Right ventricle myocardium superior (tissue), 1 donor: ENCODE results near the gene ANK2. TPM values are rescaled to one million over a fixed set of nuclear protein-coding genes. Genes with fewer than 3 reads are reported as not detected.
A peak's percentile ranks its signal among the peaks of the same experiment; 100 is the strongest.
"Not testable (repeated sequence)": the region's sequence is repeated elsewhere in the genome, so short reads cannot be mapped to it uniquely, and the experiment has no call there.

Source experiments
- ATAC-seq: fragments of 200-7000 bp; cut with Tn5 transposase; one replicate; pipeline ENCODE4 v1.9.1; 2020; ENCODE audit warnings: mild to moderate bottlenecking; ENCODE audit not compliant: poor library complexity
- DNase-seq: peaks from one replicate; pipeline ENCODE4 v3.0.0-alpha.2; 2020
- intact Hi-C: fragments of 100-400 bp; cut with DNase I; formaldehyde crosslinking; loops from one replicate; pipeline ENCODE4 v1.11.2; 2022
- total RNA-seq: library from RNA; stranded (reverse); fragmentation: NEBNext Ultra II Directional; extraction: Animal tissue kit (Norgen Biotek cat#: 25700); gene quantifications from one replicate; pipeline ENCODE4 v1.2.1, GENCODE V29; 2021
- donor health status: DM: no; HTN: yes; CAD: no; lungs with severe emphysema.

ANK2 gene
- total RNA-seq, 1 donor from 2014 or later: 289 TPM

DNA sequence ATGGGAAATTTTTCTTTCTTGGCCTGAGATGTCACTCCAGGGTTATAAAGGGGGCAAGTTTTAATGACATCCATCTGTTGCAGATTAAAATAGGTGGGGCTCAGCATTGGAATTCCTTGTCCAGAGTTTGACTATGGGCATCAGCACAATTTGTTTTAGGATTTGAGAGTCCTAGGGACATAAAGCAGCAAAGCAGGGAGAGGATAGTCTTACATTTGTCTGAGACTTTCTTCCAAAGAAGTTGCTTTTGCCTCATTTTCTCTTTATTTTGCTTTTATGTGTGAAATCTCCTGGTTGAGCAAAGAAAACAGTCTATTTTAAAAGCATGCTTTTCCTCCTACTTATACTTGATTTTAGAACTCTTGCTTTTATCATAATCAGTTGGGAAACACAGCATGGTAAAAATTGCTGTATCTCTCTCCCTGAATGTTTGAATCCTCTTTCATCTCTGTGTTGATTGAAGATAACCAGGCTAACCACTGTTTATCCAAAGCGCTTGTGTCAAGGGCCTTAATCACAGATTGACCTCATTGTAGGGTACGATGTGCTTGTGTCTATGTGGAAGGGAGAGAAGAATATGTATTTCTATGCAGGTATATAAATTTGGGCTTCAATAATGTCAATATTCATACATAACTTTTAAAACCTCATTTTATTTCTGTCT, 121.5 kb downstream of the ANK2 start:
- intact Hi-C loops: no loop called here
- peak; percentile 63 for ATAC-seq
- DNase-seq: no peak

DNA sequence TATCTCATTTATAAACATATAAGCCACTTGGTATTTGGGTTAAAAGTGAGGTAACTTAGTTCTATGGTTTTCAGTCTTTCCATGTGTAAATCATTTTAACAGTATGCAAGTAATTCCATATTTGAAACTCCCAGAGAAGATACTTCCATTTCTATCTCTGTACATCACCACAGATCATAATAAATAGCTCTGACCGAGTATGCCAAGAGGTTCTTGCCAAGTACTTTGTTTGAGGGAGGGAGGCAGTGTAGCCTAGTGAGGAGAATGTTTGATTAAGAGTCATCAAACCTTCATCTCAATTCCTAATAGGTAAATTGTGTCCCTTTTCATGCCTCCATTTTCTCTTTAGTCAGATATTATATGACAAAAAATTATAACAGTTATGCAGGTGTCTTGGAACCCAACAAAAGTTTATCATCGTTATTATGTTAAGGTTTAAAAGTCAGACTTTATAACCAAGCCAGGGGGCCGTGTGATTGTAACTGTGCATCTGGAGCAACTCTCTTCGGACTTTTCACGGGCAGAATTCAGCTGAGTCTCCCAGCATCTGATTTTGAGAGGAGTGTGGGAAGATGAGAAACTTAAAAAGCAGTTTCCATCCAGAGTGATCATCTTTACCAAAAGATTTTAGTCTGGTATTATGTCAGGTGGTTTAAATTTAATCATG, 123.8 kb downstream of the ANK2 start:
- peak; percentile 19 for ATAC-seq
- intact Hi-C loops: no loop called here

DNA sequence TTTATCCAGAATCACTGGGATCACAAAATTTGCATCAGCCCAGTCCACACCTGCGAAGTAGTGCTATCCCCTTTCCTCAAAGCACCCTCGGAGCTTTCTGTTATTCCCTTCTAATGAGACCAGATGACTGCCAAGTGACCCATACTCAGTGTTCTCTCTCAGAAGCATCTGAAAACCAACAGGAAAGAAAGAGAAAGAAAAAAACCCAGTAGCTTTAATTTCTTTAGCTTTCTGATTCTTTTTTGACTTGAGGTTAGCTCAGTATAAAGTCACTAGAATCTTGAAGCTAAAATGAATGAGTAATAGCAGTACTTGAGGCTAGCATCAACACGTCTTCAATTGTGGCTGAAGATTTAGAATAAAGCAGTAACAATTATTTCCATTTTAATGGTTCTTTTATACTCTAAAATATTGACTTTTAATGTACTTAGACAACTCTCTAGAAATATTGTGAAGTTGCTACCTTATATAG, 124.4 kb downstream of the ANK2 start:
- intact Hi-C loops: no loop called here
- ATAC-seq (no peak), DNase-seq (no peak)

More for the DNA sequence above, 123.8 kb downstream of the ANK2 start:
- no peak for DNase-seq

DNA sequence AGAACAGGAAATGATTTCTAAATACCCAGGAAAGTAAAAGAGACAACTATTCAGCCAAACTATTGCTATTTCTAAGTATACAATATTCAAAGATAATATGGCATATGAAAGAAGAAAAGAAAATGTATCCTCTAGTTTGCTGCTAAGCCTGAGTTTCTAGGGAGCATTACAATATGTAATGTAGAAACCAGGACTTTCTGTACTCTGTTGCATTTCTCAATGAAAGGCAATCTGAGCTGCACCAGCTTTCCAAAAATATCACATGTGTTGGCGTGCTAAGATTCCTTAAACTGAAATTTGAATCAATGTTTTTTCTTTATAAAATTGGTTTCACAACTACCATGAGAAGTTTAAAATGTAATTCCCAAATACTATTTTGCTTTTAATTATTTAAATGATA, 129.6 kb downstream of the ANK2 start:
- no peak for DNase-seq
- peak; percentile 43 for ATAC-seq
- intact Hi-C loops: no loop called here

DNA sequence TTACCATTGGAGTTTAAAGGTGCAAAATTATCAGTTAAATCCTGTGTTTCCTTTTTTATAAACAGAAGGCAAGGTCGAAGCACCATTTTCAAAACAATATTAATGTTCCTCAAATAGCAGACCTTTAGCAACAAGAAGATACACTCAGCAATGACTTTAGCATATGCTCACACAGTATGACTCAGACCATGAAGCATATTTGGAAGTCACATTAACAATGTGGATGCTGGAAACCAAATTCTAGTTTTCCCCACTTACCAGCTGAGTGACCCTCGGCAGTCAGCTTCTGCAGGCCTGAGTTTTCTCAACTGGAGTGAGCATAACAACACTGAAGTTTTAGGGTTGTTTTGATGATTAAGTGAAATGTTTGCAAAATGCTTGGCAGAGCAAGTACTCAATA, 130.5 kb downstream of the ANK2 start:
- DNase-seq (no peak), ATAC-seq (peak; percentile 22)
- intact Hi-C loops: no loop called here

DNA sequence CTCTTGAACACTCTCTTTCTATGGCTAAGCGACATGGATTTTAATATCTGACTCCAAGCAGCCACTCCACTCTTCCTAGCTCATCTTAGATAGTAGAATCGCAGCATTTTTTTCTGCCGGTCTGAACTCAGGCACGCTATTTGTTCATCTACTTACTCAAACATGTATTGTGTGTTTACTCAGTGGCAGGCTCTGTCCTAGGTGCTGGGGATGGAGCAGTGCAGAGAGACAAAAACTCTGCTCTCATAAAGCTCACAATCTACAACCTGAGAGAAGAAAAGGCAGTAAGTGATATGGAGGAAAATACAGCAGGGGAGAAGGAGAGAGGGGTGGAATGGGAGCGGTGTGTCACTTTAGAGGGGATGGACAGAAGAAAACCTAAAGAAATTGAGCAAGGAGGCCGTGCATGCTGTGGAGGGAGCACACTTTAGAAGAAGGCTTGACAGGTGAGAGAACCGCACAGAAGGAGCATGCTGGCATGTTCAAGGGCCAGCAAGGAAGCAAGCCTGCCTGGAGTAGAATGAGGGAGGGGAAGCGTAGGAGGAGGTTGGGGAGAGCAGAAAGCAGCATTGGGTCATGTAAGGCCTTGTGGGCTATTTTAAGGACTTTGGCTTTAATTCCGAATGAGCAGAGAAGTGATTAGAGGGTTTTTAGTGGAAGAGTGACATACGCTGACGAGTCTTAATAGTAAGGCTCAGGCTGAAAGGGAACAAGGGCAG, 132.0 kb downstream of the ANK2 start:
- ATAC-seq (peak; percentile 82), DNase-seq (no peak)
- intact Hi-C loops: no loop called here

DNA sequence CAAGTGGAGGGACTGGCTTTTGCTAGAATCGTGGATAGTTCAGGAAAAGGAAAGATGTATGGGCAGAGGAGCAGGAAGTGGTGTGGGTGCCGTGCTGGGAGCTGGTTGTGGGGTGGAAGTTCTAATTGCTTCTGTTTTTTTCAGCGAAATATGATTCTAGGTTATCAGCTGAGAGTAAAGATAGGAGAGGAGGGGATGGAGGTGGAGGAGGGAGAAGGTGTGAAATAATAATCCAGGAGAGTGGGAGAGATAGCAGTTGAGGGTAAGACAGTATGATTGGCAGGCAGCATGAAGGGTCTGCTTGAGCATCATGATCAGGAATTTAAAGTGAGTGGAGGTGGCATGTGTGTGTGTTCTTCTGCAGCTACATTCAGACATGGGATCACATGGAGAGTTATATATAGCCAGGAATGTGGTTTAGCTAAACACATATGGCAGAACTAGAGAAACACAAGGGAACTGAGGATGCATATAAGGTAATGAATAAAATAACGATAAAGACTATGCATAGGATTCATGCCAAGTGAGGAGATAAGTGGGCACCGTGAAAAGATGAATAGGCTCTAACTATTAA, 133.7 kb downstream of the ANK2 start:
- DNase-seq (no peak), ATAC-seq (peak; percentile 25)
- intact Hi-C loops: no loop called here

DNA sequence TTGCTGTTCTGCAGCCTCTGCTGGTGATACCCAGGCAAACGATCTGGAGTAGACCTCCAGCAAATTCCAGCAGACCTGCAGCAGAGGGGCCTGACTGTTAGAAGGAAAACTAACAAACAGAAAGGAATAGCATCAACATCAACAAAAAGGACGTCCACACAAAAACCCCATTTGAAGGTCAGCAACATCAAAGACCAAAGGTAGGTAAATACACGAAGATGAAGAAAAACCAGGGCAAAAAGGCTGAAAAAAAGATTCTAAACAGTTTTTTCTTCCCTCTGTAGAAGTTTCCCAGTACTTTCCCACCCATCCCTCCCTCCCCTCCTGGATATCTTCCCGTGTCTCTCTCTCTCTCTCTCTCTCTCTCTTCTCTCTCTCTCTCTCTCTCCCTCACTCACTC, 136.8 kb downstream of the ANK2 start:
- ATAC-seq, intact Hi-C loops, DNase-seq: not testable (repeated sequence)

DNA sequence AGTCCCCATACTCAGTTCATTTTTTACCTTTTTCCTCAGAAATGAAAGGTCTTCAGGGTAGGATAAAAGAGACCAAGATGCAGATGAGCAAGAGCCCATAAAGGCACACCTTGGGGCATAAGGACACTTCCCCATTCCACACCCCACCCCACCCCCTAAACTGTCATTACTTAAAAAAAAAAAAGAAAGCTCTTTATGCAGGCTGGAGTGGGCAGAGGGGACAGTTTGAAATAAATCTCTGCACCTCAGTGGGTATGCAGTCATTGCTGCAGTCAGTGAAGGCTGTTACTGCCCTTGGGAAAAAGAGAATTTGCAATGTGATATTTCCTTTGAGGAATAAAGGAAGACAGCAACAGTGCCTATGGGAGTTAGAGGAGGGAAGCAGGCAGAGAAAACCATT, 137.5 kb downstream of the ANK2 start:
- DNase-seq: no peak
- intact Hi-C loops: no loop called here
- no peak for ATAC-seq

DNA sequence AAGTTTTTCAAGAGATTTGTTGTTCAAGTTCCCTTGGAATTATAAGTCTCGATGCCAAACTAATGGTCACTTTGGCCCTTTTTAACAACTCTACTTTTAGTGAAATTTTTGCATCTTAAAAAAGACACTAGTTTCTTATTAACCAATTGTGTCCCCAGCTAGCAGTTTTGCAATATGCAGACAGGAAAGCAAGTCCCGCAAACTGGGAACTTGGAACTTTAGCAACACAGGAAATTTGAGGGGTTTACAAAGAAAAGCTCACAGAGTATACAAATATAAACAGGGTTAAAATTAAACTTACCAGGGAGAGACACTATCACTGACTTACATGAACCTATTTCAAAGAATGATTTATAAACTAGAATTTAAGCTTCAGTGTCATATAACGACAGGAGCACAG, 137.9 kb downstream of the ANK2 start:
- DNase-seq (no peak), ATAC-seq (no peak)
- intact Hi-C loops: no loop called here

DNA sequence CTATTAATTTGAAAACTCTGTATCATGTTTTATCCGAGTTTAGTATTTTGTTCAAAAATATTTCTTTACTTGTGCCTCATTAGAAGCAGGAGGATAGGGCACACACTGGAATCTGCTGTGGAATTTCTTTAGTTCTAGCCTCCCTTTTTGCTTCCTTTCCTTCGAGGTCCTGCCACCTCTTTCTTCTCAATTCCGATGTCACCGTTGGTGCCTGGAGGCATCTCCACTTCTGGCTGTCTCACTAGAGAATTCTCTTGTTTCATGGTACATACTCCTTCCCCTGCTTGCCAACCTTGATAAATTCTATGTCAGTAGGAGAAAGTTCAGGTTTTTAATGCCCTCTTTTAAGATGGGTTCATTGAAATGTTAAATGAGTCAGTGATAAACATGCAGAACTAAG, 140.1 kb downstream of the ANK2 start:
- no peak for ATAC-seq
- intact Hi-C loops: no loop called here
- DNase-seq: no peak

DNA sequence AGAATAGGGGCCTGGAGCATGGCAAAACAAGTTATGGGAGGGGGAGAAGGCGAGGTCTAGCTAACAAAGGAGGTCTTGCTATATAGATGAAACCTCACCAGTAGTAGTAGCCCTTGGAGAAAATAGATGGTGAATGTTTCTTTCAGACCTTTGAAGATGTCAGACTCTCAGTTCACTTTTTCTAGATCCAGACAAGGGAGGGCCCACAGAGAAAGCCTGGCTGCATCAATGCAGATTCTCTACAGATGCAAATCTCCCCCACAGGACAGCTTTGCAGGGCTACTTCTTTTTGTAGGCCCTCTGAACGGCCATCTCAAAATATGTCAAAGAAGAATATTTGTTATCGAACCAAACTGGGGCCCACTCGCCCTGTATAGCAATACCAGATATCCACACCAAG, 159.7 kb downstream of the ANK2 start:
- intact Hi-C loops: no loop called here
- DNase-seq: no peak
- no peak for ATAC-seq

DNA sequence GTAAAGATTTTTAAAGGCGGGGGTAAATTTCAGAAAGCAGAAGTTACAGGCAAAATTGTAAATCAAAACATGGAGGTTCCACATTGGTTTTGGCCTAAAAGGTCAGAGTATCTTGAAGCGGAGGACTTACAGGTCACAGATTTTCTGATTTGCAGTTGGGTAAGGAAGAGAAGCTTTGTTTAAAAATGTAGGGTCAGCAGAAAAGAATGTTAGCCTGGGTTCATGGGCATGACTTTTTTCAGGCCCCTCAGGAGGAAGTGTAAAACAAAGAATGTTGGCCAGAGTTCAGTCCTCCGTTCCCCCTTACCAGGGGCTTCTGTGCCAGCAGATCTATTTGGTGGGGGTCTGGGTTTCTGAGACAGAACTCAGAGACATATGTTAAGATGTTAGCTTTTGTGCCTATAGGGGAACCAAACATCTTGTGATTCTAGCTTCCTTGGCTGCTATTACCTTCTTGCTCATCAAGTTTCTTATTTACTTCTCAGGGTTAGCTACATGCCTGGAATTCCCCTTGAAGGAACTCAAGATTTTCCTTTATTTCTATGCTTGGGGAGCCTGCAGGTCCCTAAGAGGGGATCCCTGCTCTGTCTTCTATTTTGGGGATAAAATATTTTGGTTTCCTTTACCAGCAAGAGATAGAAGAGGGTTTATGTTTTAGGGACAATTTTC, 160.3 kb downstream of the ANK2 start:
- intact Hi-C loops: no loop called here
- DNase-seq (no peak), ATAC-seq (no peak)

DNA sequence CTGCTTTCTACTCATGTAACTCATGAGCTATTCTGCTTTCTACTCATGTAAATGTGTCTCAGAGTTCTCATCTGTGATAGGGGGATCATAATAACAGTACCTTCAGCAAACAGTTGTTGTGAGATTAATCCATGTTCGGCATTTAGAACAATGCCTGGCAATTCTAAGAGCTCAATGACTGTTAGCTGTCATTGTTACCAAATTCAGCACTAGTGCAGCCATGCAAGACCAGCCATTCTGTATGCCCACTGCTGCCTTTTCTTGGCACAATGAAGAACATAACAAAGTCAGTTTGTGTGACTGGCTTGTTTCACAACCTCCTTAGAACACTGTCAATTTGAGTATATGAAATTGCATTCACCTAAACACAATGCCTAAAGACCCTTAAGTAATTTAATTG, 163.2 kb downstream of the ANK2 start:
- intact Hi-C loops: no loop called here
- DNase-seq (no peak), ATAC-seq (no peak)

DNA sequence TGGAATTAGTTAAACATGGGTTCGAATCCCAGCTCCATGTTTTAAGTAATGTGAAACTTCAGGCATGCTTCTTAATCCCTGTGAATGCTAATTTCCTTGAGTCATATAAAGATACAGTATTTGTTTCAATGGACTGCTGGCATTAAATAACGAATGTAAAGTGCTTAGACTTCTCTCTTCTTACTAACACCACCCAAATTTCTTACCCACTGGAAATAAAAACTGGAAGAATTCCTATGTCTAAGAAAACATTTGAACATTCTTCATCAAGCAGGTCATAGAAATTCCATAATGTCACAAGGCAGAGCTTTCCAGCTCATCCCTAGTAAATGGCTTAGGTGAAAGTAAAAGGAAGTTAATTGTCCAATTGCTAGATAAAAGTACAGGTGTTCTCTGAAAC, 172.5 kb downstream of the ANK2 start:
- ATAC-seq: no peak
- no peak for DNase-seq
- intact Hi-C loops: no loop called here

DNA sequence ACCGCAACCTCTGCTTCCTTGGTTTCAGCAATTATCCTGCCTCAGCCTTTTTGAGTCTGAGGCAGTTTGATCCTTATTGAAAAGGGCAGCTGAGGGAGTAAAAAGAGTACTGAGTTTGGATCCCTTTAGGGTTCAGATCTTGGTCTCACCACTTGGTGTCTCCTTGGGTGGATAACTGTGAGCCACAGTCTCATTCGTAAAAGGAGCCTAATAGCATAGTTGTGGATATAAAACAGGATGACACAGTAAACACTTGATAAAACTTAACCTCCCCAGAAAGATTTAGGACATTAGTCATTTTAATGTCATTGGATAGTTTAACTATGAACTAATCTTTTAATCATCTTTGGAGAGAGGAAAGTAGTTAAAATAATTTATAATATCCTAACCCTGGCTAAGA, 173.0 kb downstream of the ANK2 start:
- DNase-seq (no peak), ATAC-seq (no peak)
- intact Hi-C loops: no loop called here

DNA sequence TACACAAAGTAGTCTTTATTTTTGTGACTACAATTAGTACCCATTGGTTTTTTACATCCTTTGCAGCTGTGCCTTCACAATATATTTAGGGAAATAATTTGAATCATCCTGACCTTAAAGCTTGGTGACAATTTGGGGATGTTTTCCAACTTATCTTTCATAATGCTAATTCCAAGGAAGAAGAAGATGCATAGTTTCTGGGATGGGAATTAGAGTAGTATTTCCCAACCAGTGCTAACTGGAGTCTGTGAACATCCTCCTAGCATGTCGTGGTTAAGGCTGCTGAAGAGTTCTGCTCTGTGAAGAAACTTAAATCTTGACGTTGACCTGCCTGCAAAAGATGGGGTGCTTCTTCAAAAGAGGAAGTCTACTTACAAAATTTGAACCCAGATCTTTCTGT, 173.5 kb downstream of the ANK2 start:
- intact Hi-C loops: no loop called here
- DNase-seq (no peak), ATAC-seq (no peak)

DNA sequence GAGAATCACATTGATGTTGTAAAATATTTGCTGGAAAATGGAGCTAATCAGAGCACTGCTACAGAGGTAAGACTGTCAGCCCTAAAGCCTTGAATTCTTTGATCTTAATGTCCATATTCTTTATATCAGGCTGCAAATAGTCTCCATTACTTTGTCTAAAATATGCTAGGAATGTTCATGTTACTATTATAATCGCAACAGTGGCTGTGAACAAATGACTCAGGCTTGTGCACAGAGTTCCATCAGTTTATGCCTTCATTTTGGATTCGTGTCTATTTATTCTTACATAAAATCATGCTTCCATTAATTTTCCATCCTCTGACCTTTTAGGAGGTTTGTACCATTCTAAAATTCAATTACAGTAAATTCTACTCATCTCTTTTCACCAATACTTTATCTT, 182.7 kb downstream of the ANK2 start:
- intact Hi-C loops: no loop called here
- ATAC-seq: no peak
- DNase-seq: no peak

DNA sequence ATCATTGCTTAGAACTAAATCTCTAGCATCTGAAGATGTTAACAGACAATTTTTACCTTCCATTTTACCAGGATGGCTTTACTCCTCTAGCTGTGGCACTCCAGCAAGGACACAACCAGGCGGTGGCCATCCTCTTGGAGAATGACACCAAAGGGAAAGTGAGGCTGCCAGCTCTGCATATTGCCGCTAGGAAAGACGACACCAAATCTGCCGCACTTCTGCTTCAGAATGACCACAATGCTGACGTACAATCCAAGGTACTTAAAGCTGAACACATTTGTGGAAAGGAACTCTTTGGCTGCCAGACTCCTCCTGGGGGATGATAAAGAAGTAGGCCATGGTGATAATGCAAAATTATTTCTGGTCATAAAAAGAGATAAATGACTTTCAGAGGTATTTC, 187.5 kb downstream of the ANK2 start:
- intact Hi-C loops: no loop called here
- peak; percentile 55 for ATAC-seq
- DNase-seq: no peak
